C4-2B (cell line): Measurements from ENCODE around the gene MSX2.

Experiments
- CTCF ChIP-seq: fragments of 450-650 bp; conservative IDR thresholded peaks from 2 replicates; pipeline ENCODE4 v1.5.1; 2017; ENCODE audit warnings: mild to moderate bottlenecking
- ZFX ChIP-seq: fragments of 450-650 bp; IDR thresholded peaks from 2 replicates; pipeline ENCODE4 v1.6.1; 2017

GRCh38 chr5:174764309-174764708 lies 39.9 kb downstream of the MSX2 start:
- no peak for TF ChIP-seq CTCF
- no peak for TF ChIP-seq ZFX
